A673 (cell line): ENCODE data around the gene SLC22A16.

Source experiments
- EZH2 ChIP-seq: fragments of 200-600 bp; sonication (generic); IDR thresholded peaks from 2 replicates; pipeline ENCODE4 v1.6.1; 2017; ENCODE audit warnings: borderline replicate concordance, low read depth, mild to moderate bottlenecking, mixed read lengths, antibody characterized with exemption, low read length; ENCODE audit not compliant: poor library complexity, severe bottlenecking
- TF ChIP-seq, protein P1 (sequence below): fragments of 300-800, 200-600 bp; sonication (generic); conservative IDR thresholded peaks from 2 replicates; pipeline ENCODE4 v1.5.1; 2017; ENCODE audit warnings: low read depth, mild to moderate bottlenecking, antibody characterized with exemption, low read length, moderate library complexity, mixed read lengths

DNA sequence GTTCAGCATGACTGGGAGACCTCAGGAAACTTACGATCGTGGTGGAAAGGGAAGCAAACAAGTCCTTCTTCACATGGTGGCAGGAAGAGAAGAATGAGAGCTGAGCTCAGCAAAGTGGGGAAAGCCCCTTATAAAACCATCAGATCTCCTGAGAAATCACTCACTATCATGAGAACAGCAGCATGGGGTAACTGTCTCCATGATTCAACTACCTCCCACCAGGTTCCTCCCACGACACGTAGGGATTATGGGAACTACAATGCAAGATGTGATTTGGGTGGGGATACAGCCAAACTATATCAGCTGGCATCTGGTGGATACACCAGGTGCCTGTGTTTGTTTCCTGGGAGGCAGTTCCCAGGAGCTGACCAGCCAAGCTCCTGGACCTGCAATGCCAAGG is 65.9 kb downstream of the SLC22A16 start:
- TF ChIP-seq, protein P1, sequence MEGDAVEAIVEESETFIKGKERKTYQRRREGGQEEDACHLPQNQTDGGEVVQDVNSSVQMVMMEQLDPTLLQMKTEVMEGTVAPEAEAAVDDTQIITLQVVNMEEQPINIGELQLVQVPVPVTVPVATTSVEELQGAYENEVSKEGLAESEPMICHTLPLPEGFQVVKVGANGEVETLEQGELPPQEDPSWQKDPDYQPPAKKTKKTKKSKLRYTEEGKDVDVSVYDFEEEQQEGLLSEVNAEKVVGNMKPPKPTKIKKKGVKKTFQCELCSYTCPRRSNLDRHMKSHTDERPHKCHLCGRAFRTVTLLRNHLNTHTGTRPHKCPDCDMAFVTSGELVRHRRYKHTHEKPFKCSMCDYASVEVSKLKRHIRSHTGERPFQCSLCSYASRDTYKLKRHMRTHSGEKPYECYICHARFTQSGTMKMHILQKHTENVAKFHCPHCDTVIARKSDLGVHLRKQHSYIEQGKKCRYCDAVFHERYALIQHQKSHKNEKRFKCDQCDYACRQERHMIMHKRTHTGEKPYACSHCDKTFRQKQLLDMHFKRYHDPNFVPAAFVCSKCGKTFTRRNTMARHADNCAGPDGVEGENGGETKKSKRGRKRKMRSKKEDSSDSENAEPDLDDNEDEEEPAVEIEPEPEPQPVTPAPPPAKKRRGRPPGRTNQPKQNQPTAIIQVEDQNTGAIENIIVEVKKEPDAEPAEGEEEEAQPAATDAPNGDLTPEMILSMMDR = no peak
- no peak for TF ChIP-seq EZH2
